ENCODE measurements around the gene LRRC42.

Gene LRRC42

GRCh38 chr1:54013393-54014008, 67.4 kb downstream of the LRRC42 start:
- no peaks in the 10 kb centered on the region for H3K4me1 Mint-ChIP-seq
- H3K27me3 Mint-ChIP-seq = peaks cover 12% of the 10 kb centered on the region
- H3K36me3 Mint-ChIP-seq (ENCODE audit: low read depth) = no peaks in the 10 kb centered on the region
- no peak overlapping the region for H3K4me3 Mint-ChIP-seq
- ATAC-seq = no peak
- no peak for DNase-seq
- no peaks in the 10 kb centered on the region for H3K9me3 Mint-ChIP-seq
- H3K27ac Mint-ChIP-seq = no peak overlapping the region

- ATAC-seq (no peak), DNase-seq (no peak)
- H3K27ac Mint-ChIP-seq = no peak overlapping the region
- no peaks in the 10 kb centered on the region for H3K36me3 Mint-ChIP-seq (ENCODE audit: low read depth)
- H3K9me3 Mint-ChIP-seq = no peaks in the 10 kb centered on the region
- peaks cover 9% of the 10 kb centered on the region for H3K27me3 Mint-ChIP-seq
- H3K4me1 Mint-ChIP-seq = no peaks in the 10 kb centered on the region
- H3K4me3 Mint-ChIP-seq = no peak overlapping the region
These were observed 68.0 kb downstream of the LRRC42 start for GRCh38 chr1:54014009-54014629.

GRCh38 chr1:54016343-54017282, 70.5 kb downstream of the LRRC42 start:
- Mint-ChIP-seq H3K27me3 (peaks cover 9% of the 10 kb centered on the region), H3K4me3 (no peak overlapping the region), H3K36me3 (ENCODE audit: low read depth) (no peaks in the 10 kb centered on the region), H3K27ac (no peak overlapping the region), H3K4me1 (no peaks in the 10 kb centered on the region), H3K9me3 (no peaks in the 10 kb centered on the region)
- DNase-seq (no peak), ATAC-seq (no peak)

Measured in activated naive CD8-positive, alpha-beta T cell treated with anti-CD3 and anti-CD28 coated beads, Interleukin-2, amount 50 U/mL, for 24 hours (primary cell).